H9 (cell line): ENCODE results near the gene DGUOK. TPM values are rescaled to one million over a fixed set of nuclear protein-coding genes. Genes with fewer than 3 reads are reported as not detected.
A peak's percentile ranks its signal among the peaks of the same experiment; 100 is the strongest.

Source experiments
- DNase-seq: peaks from one replicate; pipeline ENCODE4 v3.0.0-alpha.2; 2017
- H2AFZ ChIP-seq: one replicate; pipeline ENCODE4 v1.6.1; 2013; ENCODE audit warnings: mild to moderate bottlenecking, low read length, control low read depth, moderate library complexity
- H2AK5ac ChIP-seq: 2 replicates; pipeline ENCODE4 v1.6.1; 2013; ENCODE audit warnings: low read length, control low read depth, mixed read lengths; ENCODE audit not compliant: insufficient read length
- H2BK120ac ChIP-seq: one replicate; pipeline ENCODE4 v1.6.1; 2013; ENCODE audit warnings: low read depth, mild to moderate bottlenecking, low read length, control low read depth, inconsistent platforms; ENCODE audit not compliant: poor library complexity, severe bottlenecking
- H2BK12ac ChIP-seq: 2 replicates; pipeline ENCODE4 v1.6.1; 2013; ENCODE audit warnings: low read length, control low read depth, mixed read lengths, low read depth; ENCODE audit not compliant: insufficient read length
- H2BK15ac ChIP-seq: 2 replicates; pipeline ENCODE4 v1.6.1; 2013; ENCODE audit warnings: low read depth, low read length, control low read depth
- H2BK20ac ChIP-seq: one replicate; pipeline ENCODE4 v1.6.1; 2013; ENCODE audit warnings: low read depth, mild to moderate bottlenecking, low read length, control low read depth, inconsistent platforms; ENCODE audit not compliant: poor library complexity, severe bottlenecking
- H2BK5ac ChIP-seq: 2 replicates; pipeline ENCODE4 v1.6.1; 2013; ENCODE audit warnings: low read length, control low read depth, mixed read lengths; ENCODE audit not compliant: insufficient read length
- H3K14ac ChIP-seq: 2 replicates; pipeline ENCODE4 v1.6.1; 2013; ENCODE audit warnings: low read length, control low read depth; ENCODE audit not compliant: insufficient read depth
- H3K18ac ChIP-seq: 2 replicates; pipeline ENCODE4 v1.6.1; 2013; ENCODE audit warnings: low read depth, mild to moderate bottlenecking, mixed read lengths, low read length, control low read depth; ENCODE audit not compliant: insufficient read length
- H3K23ac ChIP-seq: 2 replicates; pipeline ENCODE4 v1.6.1; 2013; ENCODE audit warnings: low read length, control low read depth, mixed read lengths, low read depth; ENCODE audit not compliant: insufficient read length
- H3K23me2 ChIP-seq: 2 replicates; pipeline ENCODE4 v1.6.1; 2013; ENCODE audit warnings: low read depth, mild to moderate bottlenecking, mixed read lengths, low read length, control low read depth; ENCODE audit not compliant: insufficient read length, poor library complexity, severe bottlenecking
- H3K27ac ChIP-seq: 2 replicates; pipeline ENCODE4 v1.5.1; 2013; ENCODE audit warnings: low read length, control low read depth, mixed read lengths, low read depth; ENCODE audit not compliant: insufficient read length
- H3K27me3 ChIP-seq: 2 replicates; pipeline ENCODE4 v1.6.1; 2013; ENCODE audit warnings: low read length, control low read depth, inconsistent platforms; ENCODE audit not compliant: insufficient read depth
- H3K4ac ChIP-seq: 2 replicates; pipeline ENCODE4 v1.6.1; 2013; ENCODE audit warnings: low read depth, mild to moderate bottlenecking, control low read depth, inconsistent platforms, low read length, moderate library complexity
- H3K4me1 ChIP-seq: 2 replicates; pipeline ENCODE4 v1.6.1; 2013; ENCODE audit warnings: low read length, control low read depth, inconsistent platforms; ENCODE audit not compliant: insufficient read depth
- H3K4me2 ChIP-seq: 2 replicates; pipeline ENCODE4 v1.6.1; 2013; ENCODE audit warnings: low read length, control low read depth, mixed read lengths; ENCODE audit not compliant: insufficient read length, insufficient read depth
- H3K56ac ChIP-seq: 2 replicates; pipeline ENCODE4 v1.6.1; 2013; ENCODE audit warnings: low read depth, mild to moderate bottlenecking, mixed read lengths, low read length, control low read depth; ENCODE audit not compliant: insufficient read length
- H3K79me1 ChIP-seq: 2 replicates; pipeline ENCODE4 v1.6.1; 2013; ENCODE audit warnings: low read depth, mild to moderate bottlenecking, moderate library complexity, low read length, control low read depth, inconsistent platforms; ENCODE audit not compliant: insufficient read depth, poor library complexity, severe bottlenecking
- H3K79me2 ChIP-seq: 2 replicates; pipeline ENCODE4 v1.6.1; 2013; ENCODE audit warnings: low read length, control low read depth, inconsistent platforms; ENCODE audit not compliant: insufficient read depth
- H3K9ac ChIP-seq: 2 replicates; pipeline ENCODE4 v1.6.1; 2013; ENCODE audit warnings: low read length, control low read depth, mixed read lengths; ENCODE audit not compliant: insufficient read length; ENCODE audit errors: extremely low read depth
- H3K9me3 ChIP-seq: one replicate; pipeline ENCODE4 v1.6.1; 2013; ENCODE audit warnings: low read depth, low read length, inconsistent platforms; ENCODE audit not compliant: control insufficient read depth
- H3T11ph ChIP-seq: one replicate; pipeline ENCODE4 v1.6.1; 2013; ENCODE audit warnings: mild to moderate bottlenecking, low read length, control low read depth, inconsistent platforms
- H4K20me1 ChIP-seq: one replicate; pipeline ENCODE4 v1.6.1; 2013; ENCODE audit not compliant: control insufficient read depth, insufficient read length, insufficient read depth
- H4K5ac ChIP-seq: 2 replicates; pipeline ENCODE4 v1.6.1; 2013; ENCODE audit warnings: low read depth, mild to moderate bottlenecking, mixed read lengths, low read length, control low read depth; ENCODE audit not compliant: insufficient read length
- H4K8ac ChIP-seq: replicated peaks from 2 replicates; pipeline ENCODE4 v1.6.1; 2013; ENCODE audit warnings: low read length, control low read depth, mixed read lengths, low read depth; ENCODE audit not compliant: insufficient read length
- H4K91ac ChIP-seq: 2 replicates; pipeline ENCODE4 v1.6.1; 2013; ENCODE audit warnings: low read depth, mild to moderate bottlenecking, moderate library complexity, mixed read lengths, low read length, control low read depth; ENCODE audit not compliant: insufficient read length
- H3K27ac Mint-ChIP-seq, 3 experiments: 2 replicates in 2 of 3; 3 replicates in 1 of 3; pipeline ENCODE4 v1.8.0; 2020 to 2021; ENCODE audit warnings: mixed read lengths in 3 of 3, mild to moderate bottlenecking in 1 of 3, moderate library complexity in 1 of 3
- H3K27me3 Mint-ChIP-seq: 2 replicates; pipeline ENCODE4 v1.8.0; 2021; ENCODE audit warnings: low read depth, mild to moderate bottlenecking, moderate library complexity, mixed read lengths
- H3K36me3 Mint-ChIP-seq, 3 experiments: 2 replicates in 2 of 3; 3 replicates in 1 of 3; pipeline ENCODE4 v1.8.0; 2020 to 2021; ENCODE audit warnings: low read depth in 3 of 3, mixed read lengths in 3 of 3; ENCODE audit not compliant: insufficient read depth in 1 of 3
- H3K4me1 Mint-ChIP-seq, 2 experiments: 2 replicates each; pipeline ENCODE4 v1.8.0; 2020; ENCODE audit warnings: mixed read lengths in 2 of 2
- H3K4me3 Mint-ChIP-seq, 2 experiments: 2 replicates in 1 of 2; 3 replicates in 1 of 2; pipeline ENCODE4 v1.8.0; 2020 to 2021; ENCODE audit warnings: mild to moderate bottlenecking in 2 of 2, mixed read lengths in 2 of 2, moderate library complexity in 1 of 2
- H3K9me3 Mint-ChIP-seq, 2 experiments: 2 replicates in 1 of 2; 3 replicates in 1 of 2; pipeline ENCODE4 v1.8.0; 2020; ENCODE audit warnings: mild to moderate bottlenecking in 2 of 2, mixed read lengths in 2 of 2, moderate library complexity in 1 of 2
- CTCF ChIP-seq: fragments of 200-600 bp; sonication (generic); conservative IDR thresholded peaks from 3 replicates; pipeline ENCODE4 v1.8.0; 2021; ENCODE audit warnings: antibody characterized with exemption, mild to moderate bottlenecking
- WGBS: extraction: QIAGEN DNeasy Blood & Tissue Kit; methylation state at CpG from one replicate; pipeline ENCODE4 v1.1.7; 2013; ENCODE audit warnings: missing lambda C conversion rate, low lambda C conversion rate, mixed read lengths; ENCODE audit not compliant: insufficient read length; ENCODE audit errors: extremely low coverage; 5-methylcytosine and 5-hydroxymethylcytosine counted together
- total RNA-seq: library from RNA; stranded (reverse); gene quantifications from 2 replicates; pipeline ENCODE4 v1.2.1, GENCODE V29; 2021

The DGUOK gene
- total RNA-seq, 1 experiment from 2014 or later: 98.5 TPM

DNA sequence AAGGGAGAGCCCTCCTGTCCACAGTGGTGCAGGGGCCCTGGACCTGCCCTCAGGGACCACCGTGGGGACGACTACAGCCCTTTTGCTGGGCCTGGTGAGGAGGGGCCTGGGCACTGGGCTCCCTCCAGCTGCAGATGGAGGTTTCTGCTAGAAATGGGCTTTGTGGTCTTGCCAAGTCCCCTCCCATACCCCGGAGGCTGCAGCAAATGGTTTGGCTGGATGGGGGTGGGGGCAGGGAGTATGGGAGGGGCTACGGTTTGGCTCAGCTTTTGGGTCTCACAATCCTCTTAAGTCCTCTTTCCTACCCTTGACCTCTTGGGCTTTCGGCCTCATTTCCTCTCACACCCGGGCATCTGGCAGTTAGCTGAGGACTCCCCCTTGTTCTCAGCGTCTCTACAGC is 79.8 kb downstream of the DGUOK start:
- Histone ChIP-seq H3K27ac (no peak overlapping the region), H2BK120ac (no peak overlapping the region), H3K56ac (no peak overlapping the region), H2BK20ac (no peak overlapping the region), H2AFZ (no peak overlapping the region), H3K23ac (no peak overlapping the region), H3K79me2 (peaks cover 7% of the 10 kb centered on the region; the same call in 1 of the 2 replicates), H3K4me1 (peaks cover 10% of the 10 kb centered on the region; the same call in 1 of the 2 replicates), H3K18ac (no peak overlapping the region), H3K4me2 (no peak overlapping the region), H2BK12ac (no peak overlapping the region), H3K9ac (no peak overlapping the region), H2BK15ac (no peak overlapping the region), H3K23me2 (no peaks in the 10 kb centered on the region), H3K79me1 (peaks cover 4% of the 10 kb centered on the region), H3K27me3 (no peaks in the 10 kb centered on the region), H3K14ac (no peak overlapping the region), H3K9me3 (no peaks in the 10 kb centered on the region), H4K5ac (no peak overlapping the region), H2AK5ac (no peak overlapping the region), H4K91ac (no peak overlapping the region), H4K20me1 (no peaks in the 10 kb centered on the region), H3K4ac (no peak overlapping the region), H3T11ph (no peak overlapping the region), H4K8ac (no peak overlapping the region), H2BK5ac (no peak overlapping the region)
- TF ChIP-seq CTCF: no peak
- peaks cover 4 to 19% (median 9%) of the 10 kb centered on the region in 3 experiments; a peak in 6 of 7 replicates for H3K36me3 Mint-ChIP-seq
- peaks cover 6% of the 10 kb centered on the region for H3K27me3 Mint-ChIP-seq
- WGBS: no CpG with 5 or more reads among the region's 7 CpGs
- peaks cover 73 to 75% of the 10 kb centered on the region in 2 experiments for H3K4me1 Mint-ChIP-seq
- peak; percentile 80 for DNase-seq
- H3K27ac Mint-ChIP-seq: peak overlapping the region in 1 of 3 experiments; percentile 24; a peak in 3 of 7 replicates
- H3K4me3 Mint-ChIP-seq: peak overlapping the region in 1 of 2 experiments; percentile 56; a peak in 1 of 5 replicates
- no peaks in the 10 kb centered on the region; a peak in 1 of 5 replicates for H3K9me3 Mint-ChIP-seq
